Smooth muscle cell (in vitro differentiated cells): ENCODE data around the gene LPP. TPM values are rescaled to one million over a fixed set of nuclear protein-coding genes. Genes with fewer than 3 reads are reported as not detected.

Experiments
- DNase-seq: peaks from one replicate; lab custom pipeline; 2025; ENCODE audit not compliant: unreplicated experiment; lab: John Stamatoyannopoulos, UW
- H2AFZ ChIP-seq: fragments of 200-600 bp; sonication (generic); 2 replicates; pipeline ENCODE4 v1.6.0; 2016; ENCODE audit warnings: antibody characterized with exemption, low read depth, mild to moderate bottlenecking
- H3F3A ChIP-seq: fragments of 200-600 bp; sonication (generic); 2 replicates; pipeline ENCODE4 v1.6.0; 2017; ENCODE audit warnings: antibody characterized with exemption, low read depth
- H3K27ac ChIP-seq: fragments of 200-600 bp; sonication (generic); 2 replicates; pipeline ENCODE4 v1.5.1; 2016; ENCODE audit warnings: low read depth, mild to moderate bottlenecking
- H3K27me3 ChIP-seq: fragments of 200-600 bp; sonication (generic); 2 replicates; pipeline ENCODE4 v1.6.1; 2016; ENCODE audit warnings: low read depth, mild to moderate bottlenecking
- H3K36me3 ChIP-seq: fragments of 200-600 bp; sonication (generic); 2 replicates; pipeline ENCODE4 v1.5.1; 2016; ENCODE audit warnings: low read depth
- H3K4me1 ChIP-seq: fragments of 200-600 bp; sonication (generic); 2 replicates; pipeline ENCODE4 v1.5.1; 2016; ENCODE audit warnings: low read depth
- H3K4me2 ChIP-seq: fragments of 200-600 bp; sonication (generic); 2 replicates; pipeline ENCODE4 v1.6.0; 2016; ENCODE audit warnings: mild to moderate bottlenecking
- H3K4me3 ChIP-seq: fragments of 200-600 bp; sonication (generic); 2 replicates; pipeline ENCODE4 v1.5.1; 2016; ENCODE audit warnings: mild to moderate bottlenecking
- H3K79me2 ChIP-seq: fragments of 200-600 bp; sonication (generic); 2 replicates; pipeline ENCODE4 v1.6.0; 2016; ENCODE audit warnings: low read depth, mild to moderate bottlenecking
- H3K9ac ChIP-seq: fragments of 200-600 bp; sonication (generic); 2 replicates; pipeline ENCODE4 v1.6.0; 2016; ENCODE audit warnings: low read depth
- H3K9me3 ChIP-seq: fragments of 200-600 bp; sonication (generic); replicated peaks from 2 replicates; pipeline ENCODE4 v1.5.1; 2016; ENCODE audit warnings: low read depth
- H4K20me1 ChIP-seq: fragments of 200-600 bp; sonication (generic); 2 replicates; pipeline ENCODE4 v1.6.0; 2016; ENCODE audit warnings: low read depth
- whole genome bisulfite sequencing: methylation state at CpG from one replicate; pipeline ENCODE4 v1.1.7; 2016; ENCODE audit warnings: low lambda C conversion rate; 5-methylcytosine and 5-hydroxymethylcytosine counted together
- polyA plus RNA-seq: library from polyadenylated mRNA; unstranded; fragments of >200 nt; fragmentation: Nextera tagmentation; extraction: Ambion mirVana; gene quantifications from 2 replicates; pipeline ENCODE4 v1.2.1, GENCODE V29; 2016
- total RNA-seq: library from RNA; depleted of rRNA; stranded (reverse); fragments of >200 nt; gene quantifications from 2 replicates; pipeline ENCODE4 v1.2.3, GENCODE V29; 2014
- TF ChIP-seq, protein P1 (sequence below): fragments of 200-600 bp; sonication (generic); IDR thresholded peaks from 2 replicates; pipeline ENCODE4 v1.5.1; 2017; ENCODE audit warnings: borderline replicate concordance, mild to moderate bottlenecking, antibody characterized with exemption; ENCODE audit not compliant: insufficient read depth, poor library complexity, severe bottlenecking

The LPP gene
- total and polyA plus RNA-seq, 2 experiments from 2014 or later: 42.3 to 128 TPM

GRCh38 chr3:188259191-188259590 is 105.2 kb downstream of the LPP start:
- Histone ChIP-seq H3K4me1 (peaks cover 23% of the 10 kb centered on the region), H3K27ac (no peak overlapping the region), H3K27me3 (no peaks in the 10 kb centered on the region), H3K9me3 (no peaks in the 10 kb centered on the region), H3K36me3 (peaks cover 3% of the 10 kb centered on the region), H2AFZ (no peak overlapping the region), H3K9ac (no peak overlapping the region), H3K79me2 (peaks cover 70% of the 10 kb centered on the region), H3K4me3 (no peak overlapping the region), H3K4me2 (no peak overlapping the region), H4K20me1 (peaks cover 89% of the 10 kb centered on the region), H3F3A (peaks cover 20% of the 10 kb centered on the region)
- 95% methylated on average over 2 of the region's 2 CpGs for WGBS
- DNase-seq: no peak
- TF ChIP-seq, protein P1, sequence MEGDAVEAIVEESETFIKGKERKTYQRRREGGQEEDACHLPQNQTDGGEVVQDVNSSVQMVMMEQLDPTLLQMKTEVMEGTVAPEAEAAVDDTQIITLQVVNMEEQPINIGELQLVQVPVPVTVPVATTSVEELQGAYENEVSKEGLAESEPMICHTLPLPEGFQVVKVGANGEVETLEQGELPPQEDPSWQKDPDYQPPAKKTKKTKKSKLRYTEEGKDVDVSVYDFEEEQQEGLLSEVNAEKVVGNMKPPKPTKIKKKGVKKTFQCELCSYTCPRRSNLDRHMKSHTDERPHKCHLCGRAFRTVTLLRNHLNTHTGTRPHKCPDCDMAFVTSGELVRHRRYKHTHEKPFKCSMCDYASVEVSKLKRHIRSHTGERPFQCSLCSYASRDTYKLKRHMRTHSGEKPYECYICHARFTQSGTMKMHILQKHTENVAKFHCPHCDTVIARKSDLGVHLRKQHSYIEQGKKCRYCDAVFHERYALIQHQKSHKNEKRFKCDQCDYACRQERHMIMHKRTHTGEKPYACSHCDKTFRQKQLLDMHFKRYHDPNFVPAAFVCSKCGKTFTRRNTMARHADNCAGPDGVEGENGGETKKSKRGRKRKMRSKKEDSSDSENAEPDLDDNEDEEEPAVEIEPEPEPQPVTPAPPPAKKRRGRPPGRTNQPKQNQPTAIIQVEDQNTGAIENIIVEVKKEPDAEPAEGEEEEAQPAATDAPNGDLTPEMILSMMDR: no peak

DNA sequence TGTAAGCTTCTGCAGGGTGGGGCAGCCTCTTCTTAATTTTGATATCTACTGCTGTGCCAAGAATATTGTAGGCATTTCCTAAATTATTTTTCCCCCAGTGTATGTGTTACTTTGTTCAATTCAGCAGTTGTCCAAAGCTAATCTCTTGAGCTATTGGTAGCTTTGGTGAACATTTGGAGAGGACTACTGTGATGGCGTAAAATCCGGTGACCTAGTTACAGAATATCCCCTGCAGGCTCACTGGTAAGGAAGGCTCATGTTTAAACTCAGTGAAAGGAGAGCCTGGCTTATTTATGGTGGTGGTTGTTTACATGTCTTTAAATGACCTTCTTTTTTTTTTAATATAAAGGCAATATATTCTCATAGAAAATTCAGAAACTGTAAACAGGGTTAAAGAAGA is 105.6 kb downstream of the LPP start:
- Histone ChIP-seq H3K79me2 (peaks cover 66% of the 10 kb centered on the region), H3K27ac (no peak overlapping the region), H3K9me3 (no peaks in the 10 kb centered on the region), H3K4me3 (no peak overlapping the region), H3K36me3 (peaks cover 3% of the 10 kb centered on the region), H2AFZ (no peak overlapping the region), H3K27me3 (no peaks in the 10 kb centered on the region), H3K4me2 (no peak overlapping the region), H3K4me1 (peaks cover 27% of the 10 kb centered on the region), H3F3A (peaks cover 23% of the 10 kb centered on the region), H3K9ac (no peak overlapping the region), H4K20me1 (peaks cover 85% of the 10 kb centered on the region)
- TF ChIP-seq, protein P1: no peak
- DNase-seq: no peak
- 78% methylated on average over 2 of the region's 2 CpGs for WGBS

DNA sequence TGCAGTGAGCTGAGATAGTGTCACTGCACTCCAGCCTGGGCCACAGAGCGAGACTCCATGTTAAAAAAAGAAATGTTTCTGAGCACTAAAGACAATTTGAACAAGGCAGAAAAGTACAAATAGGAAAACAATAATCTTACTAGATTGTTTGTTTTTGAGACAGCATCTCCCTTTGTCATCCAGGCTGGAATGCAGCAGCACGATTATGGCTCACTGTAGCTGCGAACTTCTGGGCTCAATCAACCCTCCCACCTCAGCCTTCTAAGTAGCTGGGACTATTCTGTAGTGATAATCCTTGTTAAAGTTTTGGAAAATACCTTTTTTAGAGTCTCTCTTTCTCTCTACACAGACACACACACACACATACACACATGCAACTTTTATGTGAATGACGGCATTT is 107.1 kb downstream of the LPP start:
- H3K27me3 ChIP-seq: no peaks in the 10 kb centered on the region
- peaks cover 40% of the 10 kb centered on the region for H3K4me1 ChIP-seq
- no peak overlapping the region for H3K27ac ChIP-seq
- H3K4me3 ChIP-seq: no peak overlapping the region
- H3K4me2 ChIP-seq: no peak overlapping the region
- H3K36me3 ChIP-seq: peaks cover 3% of the 10 kb centered on the region
- TF ChIP-seq, protein P1: no peak
- H4K20me1 ChIP-seq: peaks cover 72% of the 10 kb centered on the region
- DNase-seq: no peak
- no peak overlapping the region for H3K9ac ChIP-seq
- no peaks in the 10 kb centered on the region for H3K9me3 ChIP-seq
- H2AFZ ChIP-seq: no peak overlapping the region
- H3F3A ChIP-seq: peaks cover 27% of the 10 kb centered on the region
- peaks cover 52% of the 10 kb centered on the region for H3K79me2 ChIP-seq
- 78% methylated on average over 4 of the region's 4 CpGs for WGBS

DNA sequence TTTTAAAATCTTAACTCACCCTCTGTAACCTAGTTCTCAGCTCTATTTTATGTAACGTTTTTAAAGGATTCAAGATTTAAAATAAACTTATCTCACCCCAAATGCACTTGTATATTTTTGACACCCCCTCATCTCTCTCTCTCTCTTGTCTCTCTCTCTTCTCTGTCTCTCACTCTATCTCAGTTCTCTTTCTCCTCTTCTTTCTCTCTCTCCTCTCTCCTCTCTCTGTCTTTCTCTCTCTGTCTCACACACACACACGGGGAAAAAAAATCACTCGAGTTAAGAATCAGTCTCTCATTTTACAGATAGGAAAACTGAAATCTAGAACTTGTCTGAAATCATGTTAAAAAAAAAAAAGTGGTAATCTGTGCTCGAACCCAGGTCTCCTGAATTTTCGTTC is 108.5 kb downstream of the LPP start:
- no peak for DNase-seq
- WGBS: 76% methylated on average over 5 of the region's 5 CpGs
- Histone ChIP-seq H3K27ac (peak overlapping the region; percentile 78), H3K79me2 (peaks cover 45% of the 10 kb centered on the region), H3F3A (peaks cover 27% of the 10 kb centered on the region), H3K4me3 (no peak overlapping the region), H4K20me1 (peaks cover 59% of the 10 kb centered on the region), H3K36me3 (no peaks in the 10 kb centered on the region), H3K9me3 (no peaks in the 10 kb centered on the region), H3K9ac (no peak overlapping the region), H2AFZ (no peak overlapping the region), H3K4me1 (peaks cover 41% of the 10 kb centered on the region), H3K27me3 (no peaks in the 10 kb centered on the region), H3K4me2 (peak overlapping the region; percentile 67)
- TF ChIP-seq, protein P1: no peak
